HG02840 (cell line): ENCODE measurements around the gene TRIAP1.
"Not testable (repeated sequence)": the region's sequence is repeated elsewhere in the genome, so short reads cannot be mapped to it uniquely, and the experiment has no call there.

Experiments used
- ATAC-seq: cut with Tn5 transposase; IDR thresholded peaks from one replicate; pipeline ENCODE4 v1.9.1; 2021; ENCODE audit warnings: mild to moderate bottlenecking, moderate library complexity, moderate number of reproducible peaks; ENCODE audit not compliant: unreplicated experiment, low FRiP score

Gene TRIAP1

DNA sequence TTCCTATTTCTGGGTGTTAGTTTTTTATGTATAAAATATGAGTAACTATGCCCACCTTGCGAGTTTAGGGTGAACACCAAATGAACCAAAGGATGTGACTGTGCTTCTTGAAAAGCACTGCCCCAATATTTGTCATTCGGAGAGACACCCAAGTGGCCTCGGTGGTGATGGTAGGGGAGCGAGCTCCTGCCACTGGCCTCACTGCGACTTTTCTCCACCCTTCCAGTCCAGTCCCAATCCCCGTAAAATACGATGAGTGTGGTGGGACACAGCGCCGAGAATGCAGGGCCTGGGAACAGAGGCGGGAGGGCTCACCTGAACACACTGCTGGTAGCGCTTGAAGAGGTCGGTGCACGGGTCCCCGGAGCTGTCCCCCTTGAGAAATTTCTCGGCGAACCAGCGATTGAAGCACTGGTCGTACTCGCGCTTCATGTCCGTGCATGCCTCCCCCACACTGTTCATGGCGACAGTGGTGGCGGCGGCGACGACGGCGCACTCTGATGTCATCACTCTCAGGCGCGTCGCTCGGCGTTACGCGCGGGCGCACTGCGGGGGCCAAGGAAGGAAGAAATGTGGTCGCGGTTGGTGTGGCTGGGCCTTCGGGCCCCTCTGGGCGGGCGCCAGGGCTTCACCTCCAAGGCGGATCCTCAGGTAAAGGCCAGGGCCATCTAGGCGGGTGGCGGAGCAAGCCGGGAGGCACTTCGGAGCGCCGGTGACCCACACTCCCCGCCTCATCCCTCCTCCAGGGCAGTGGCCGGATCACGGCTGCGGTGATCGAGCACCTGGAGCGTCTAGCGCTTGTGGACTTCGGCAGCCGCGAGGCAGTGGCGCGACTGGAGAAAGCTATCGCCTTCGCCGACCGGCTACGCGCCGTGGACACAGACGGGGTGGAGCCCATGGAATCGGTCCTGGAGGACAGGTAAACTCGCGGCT, at the start of gene TRIAP1, which contains the start of gene GATC:
Gene TRIAP1, minus strand, starts transcription at position 474 of the 933 bp plus-strand sequence. Its CDS starts 12 bp downstream, at position 462.
Gene GATC, plus strand, starts transcription at position 534 of the 933 bp plus-strand sequence. Its CDS starts 37 bp downstream, at position 571.
- ATAC-seq: peak; percentile 90

GRCh38 chr12:120495186-120495730, 49.1 kb upstream of the TRIAP1 start:
- peak; percentile 1 for ATAC-seq

- ATAC-seq: no peak
Measured at GRCh38 chr12:120490833-120491512, 44.8 kb upstream of the TRIAP1 start.

- no peak for ATAC-seq
Measured at GRCh38 chr12:120490325-120490724, 44.1 kb upstream of the TRIAP1 start.

DNA sequence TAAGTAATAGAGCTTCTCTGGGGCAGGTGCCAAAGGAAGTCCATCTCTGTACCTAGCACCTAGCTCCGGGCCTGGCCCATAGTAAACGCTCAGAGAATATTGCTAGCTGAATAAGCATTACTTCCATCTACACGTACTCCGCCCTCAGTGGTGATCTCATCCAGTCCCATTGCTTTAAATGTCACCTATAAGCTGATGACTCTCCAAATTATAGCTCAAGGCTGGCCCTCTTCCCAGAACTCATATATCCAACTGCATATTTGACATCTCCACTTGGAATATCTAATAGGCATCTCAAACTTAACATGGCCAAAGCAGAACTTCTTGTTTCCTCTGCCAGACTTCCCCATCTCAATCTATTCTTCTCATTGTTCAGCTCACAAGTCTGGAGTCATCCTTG, 42.8 kb upstream of the TRIAP1 start:
- no peak for ATAC-seq

- ATAC-seq: no peak
Measured at GRCh38 chr12:120488057-120488640, 42.0 kb upstream of the TRIAP1 start.

DNA sequence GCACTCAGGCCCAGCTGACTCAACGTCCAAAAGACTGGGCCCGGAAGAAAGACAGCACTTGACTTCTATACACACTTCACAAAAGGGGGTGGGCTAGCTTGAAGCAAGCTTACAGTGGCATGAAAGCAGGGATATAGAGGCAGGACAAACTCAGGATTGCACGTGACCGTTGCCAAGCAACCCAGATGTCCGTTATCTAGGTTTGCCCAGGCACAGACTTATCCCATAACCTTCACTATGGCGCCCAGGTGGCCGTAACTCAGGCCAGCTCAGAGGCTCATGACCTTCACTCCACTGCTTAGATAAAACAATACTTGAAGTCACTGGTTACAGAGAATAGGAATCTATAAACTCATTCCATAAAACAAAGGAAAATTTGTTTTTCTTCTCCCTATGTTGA, 41.4 kb upstream of the TRIAP1 start:
- not testable (repeated sequence) for ATAC-seq

GRCh38 chr12:120485961-120486881, 40.0 kb upstream of the TRIAP1 start:
- no peak for ATAC-seq

DNA sequence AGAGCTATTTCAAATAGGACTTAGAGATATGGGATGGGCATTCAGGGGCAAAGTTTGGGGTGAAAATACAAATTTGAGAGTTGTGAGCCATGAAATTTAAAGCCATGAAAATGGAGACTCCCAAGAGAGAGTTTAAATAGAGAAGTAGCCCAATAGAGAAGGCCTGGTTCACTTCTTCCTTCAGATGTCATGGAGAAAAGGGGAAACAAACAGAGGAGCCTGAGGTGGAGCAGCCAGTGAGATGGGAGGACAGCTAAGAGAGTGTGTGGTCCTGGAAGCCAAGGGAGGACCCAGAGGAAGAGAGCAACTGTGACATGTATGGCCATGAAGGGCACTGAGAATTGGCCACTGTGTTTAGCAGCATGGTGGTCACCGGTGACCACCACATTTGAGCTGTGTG, 37.4 kb upstream of the TRIAP1 start:
- ATAC-seq: no peak

DNA sequence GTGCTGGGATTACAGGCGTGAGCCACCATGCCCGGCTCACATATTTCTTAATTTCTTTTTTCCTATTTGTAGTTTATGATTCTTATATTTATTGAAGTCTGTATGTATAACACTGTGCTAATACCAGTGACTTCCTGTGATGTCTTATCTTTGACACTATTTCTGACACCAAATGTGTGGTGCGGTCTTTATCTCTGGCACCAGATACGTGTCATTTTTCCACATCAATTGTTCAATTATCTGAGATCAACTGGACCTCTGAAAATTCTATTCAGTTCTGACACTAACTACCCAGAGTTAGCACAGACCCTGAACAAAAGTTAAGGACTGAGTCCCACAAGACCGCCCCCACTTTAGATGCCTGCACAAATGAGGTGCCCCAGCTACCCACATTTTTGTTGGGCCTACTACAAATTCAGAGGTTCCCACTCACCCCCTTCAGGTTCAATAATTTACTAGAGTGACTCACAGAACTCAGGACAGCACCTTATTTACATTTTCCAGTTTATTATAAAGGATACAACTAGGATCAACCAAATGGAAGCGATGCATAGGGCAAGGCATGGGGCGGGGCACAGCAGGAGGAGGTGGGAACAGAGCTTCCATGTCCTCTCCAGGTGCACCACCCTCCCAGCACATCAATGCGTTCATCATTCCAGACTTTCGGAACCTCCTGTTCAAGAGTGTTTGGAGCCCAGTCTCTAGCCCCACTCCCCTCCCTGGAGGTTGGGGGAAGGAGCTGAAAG, 35.0 kb upstream of the TRIAP1 start:
- ATAC-seq: no peak

DNA sequence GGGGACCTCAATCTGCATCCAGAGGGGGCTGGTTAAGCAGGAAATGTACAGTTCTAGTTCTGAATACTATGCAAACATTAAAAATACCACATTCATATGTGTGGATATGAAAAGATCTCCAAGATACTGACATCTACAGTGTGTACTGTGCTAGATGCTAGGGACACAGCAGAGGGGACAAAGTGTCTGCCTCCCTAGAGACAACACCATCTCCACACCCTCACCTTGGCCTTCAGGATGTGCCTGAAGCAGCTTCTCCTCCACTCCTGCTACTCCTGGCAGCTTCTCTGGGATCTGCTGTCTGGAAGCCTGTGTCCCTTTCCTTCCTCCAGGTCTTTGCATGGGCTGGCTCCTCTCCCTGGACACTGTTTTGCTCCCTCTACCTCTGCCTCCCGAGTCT, 34.0 kb upstream of the TRIAP1 start:
- ATAC-seq: no peak

GRCh38 chr12:120479458-120479857, 33.3 kb upstream of the TRIAP1 start:
- ATAC-seq: no peak

GRCh38 chr12:120475643-120476042, 29.5 kb upstream of the TRIAP1 start:
- no peak for ATAC-seq

GRCh38 chr12:120474616-120474960, 28.4 kb upstream of the TRIAP1 start:
- no peak for ATAC-seq

- no peak for ATAC-seq
Measured at GRCh38 chr12:120473807-120474615, 27.8 kb upstream of the TRIAP1 start.

DNA sequence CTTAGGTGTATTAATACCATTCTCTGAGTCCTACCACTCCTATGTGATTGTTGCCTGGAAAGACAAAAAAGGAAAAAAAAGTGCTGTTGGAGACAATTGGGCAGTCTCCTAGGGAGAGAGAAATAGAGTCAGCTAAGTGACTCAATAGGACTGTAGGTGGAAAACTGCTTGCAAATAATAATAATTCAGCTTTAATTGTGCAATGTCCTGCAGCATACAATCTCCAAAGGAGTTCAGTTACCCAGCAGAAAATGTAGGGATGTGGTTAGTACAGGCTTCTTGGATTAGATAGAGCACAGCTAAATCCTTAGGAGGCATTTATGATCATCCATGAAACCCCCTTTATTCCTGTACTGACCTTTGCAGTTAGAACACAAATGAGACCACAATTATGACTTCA, 26.3 kb upstream of the TRIAP1 start:
- no peak for ATAC-seq

- no peak for ATAC-seq
Measured at GRCh38 chr12:120470150-120470784, 24.1 kb upstream of the TRIAP1 start.
